ENCODE data around the gene ADARB2.

ADARB2 gene

GRCh38 chr10:1241322-1241890 lies 495.9 kb downstream of the ADARB2 start:
- no peak for DNase-seq (ENCODE audit: extremely low read depth, low read depth)

GRCh38 chr10:1240341-1240775 lies 497.0 kb downstream of the ADARB2 start:
- TF ChIP-seq CTCF (IDR thresholded peaks at IDR 0.05; ENCODE audit: low read depth, low read length) = no peak
- DNase-seq (ENCODE audit: extremely low read depth, low read depth) = no peak

More at GRCh38 chr10:1241322-1241890, 495.9 kb downstream of the ADARB2 start:
- no peak for TF ChIP-seq CTCF (IDR thresholded peaks at IDR 0.05; ENCODE audit: low read depth, low read length)

GRCh38 chr10:1233031-1233430 lies 504.3 kb downstream of the ADARB2 start:
- DNase-seq (ENCODE audit: extremely low read depth, low read depth) = no peak
- no peak for TF ChIP-seq CTCF (IDR thresholded peaks at IDR 0.05; ENCODE audit: low read depth, low read length)

GRCh38 chr10:1232164-1232911 lies 505.0 kb downstream of the ADARB2 start:
- TF ChIP-seq CTCF (IDR thresholded peaks at IDR 0.05; ENCODE audit: low read depth, low read length) = no peak
- no peak for DNase-seq (ENCODE audit: extremely low read depth, low read depth)

GRCh38 chr10:1230592-1231275 lies 506.6 kb downstream of the ADARB2 start:
- TF ChIP-seq CTCF (IDR thresholded peaks at IDR 0.05; ENCODE audit: low read depth, low read length) = no peak
- no peak for DNase-seq (ENCODE audit: extremely low read depth, low read depth)

GRCh38 chr10:1230138-1230537 lies 507.2 kb downstream of the ADARB2 start:
- DNase-seq (ENCODE audit: extremely low read depth, low read depth) = no peak
- TF ChIP-seq CTCF (IDR thresholded peaks at IDR 0.05; ENCODE audit: low read depth, low read length) = no peak

- TF ChIP-seq CTCF (IDR thresholded peaks at IDR 0.05; ENCODE audit: low read depth, low read length) = no peak
These were observed 507.8 kb downstream of the ADARB2 start for GRCh38 chr10:1229574-1229973.

More at GRCh38 chr10:1229574-1229973, 507.8 kb downstream of the ADARB2 start:
- no peak for DNase-seq (ENCODE audit: extremely low read depth, low read depth)
